Measurements from ENCODE around the gene OPCML. TPM values are rescaled to one million over a fixed set of nuclear protein-coding genes. Genes with fewer than 3 reads are reported as not detected.

The OPCML gene
- polyA plus RNA-seq, 1 donor (not counting 4 experiments of a cell fraction or from before 2014, with no cell fraction given), result 0.04 TPM

DNA sequence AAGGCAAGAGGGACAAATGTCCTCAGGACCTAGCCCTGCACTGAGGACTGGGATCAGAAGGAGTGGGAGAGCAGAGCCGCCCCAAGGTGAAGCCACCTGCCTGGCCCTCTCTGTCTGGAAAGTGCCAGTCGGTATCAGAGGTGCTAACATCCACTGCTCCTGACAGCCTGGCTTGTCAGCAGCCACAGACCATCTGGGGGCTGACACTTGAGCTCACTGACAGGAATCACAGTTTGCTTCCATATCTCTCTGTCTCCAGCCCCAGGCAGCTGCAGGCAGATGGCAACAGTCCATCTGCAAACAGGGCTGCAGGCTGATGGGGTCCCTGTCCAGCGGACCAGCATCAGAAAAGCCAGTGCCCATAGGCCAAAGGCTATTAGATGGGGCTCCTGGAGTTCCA lies 5.5 kb downstream of the OPCML start:
- no peak overlapping the region for H3K27ac ChIP-seq (ENCODE audit: control insufficient read depth, insufficient read depth, low read length)
- no peak overlapping the region for H3K4me3 ChIP-seq (ENCODE audit: control insufficient read depth in 2 of 3, extremely low read depth in 1 of 3, insufficient read depth in 2 of 3, low read depth in 1 of 3, low read length in 3 of 3)
- no peaks in the 10 kb centered on the region for H3K79me2 ChIP-seq (ENCODE audit: control insufficient read depth, insufficient read depth, low read length)
- FAIRE-seq (no peak), DNase-seq (ENCODE audit: low read depth, low spot score) (no peak)
- H2AFZ ChIP-seq (ENCODE audit: control insufficient read depth, low read length), result no peak overlapping the region
- H3K4me2 ChIP-seq (ENCODE audit: control insufficient read depth, extremely low read depth, insufficient read depth, low read depth, low read length), result no peak overlapping the region
- H3K4me1 ChIP-seq (ENCODE audit: control insufficient read depth, extremely low read depth, insufficient read depth, low read length), result no peaks in the 10 kb centered on the region
- no peaks in the 10 kb centered on the region for H3K36me3 ChIP-seq (ENCODE audit: control insufficient read depth in 2 of 2, extremely low read depth in 1 of 2, insufficient read depth in 2 of 2, low read length in 2 of 2)
- H3K9me1 ChIP-seq (ENCODE audit: control insufficient read depth, extremely low read depth, insufficient read depth, low read length), result no peaks in the 10 kb centered on the region
- H4K20me1 ChIP-seq (ENCODE audit: control insufficient read depth, extremely low read depth, insufficient read depth, low read length), result no peaks in the 10 kb centered on the region
- no peak overlapping the region for H3K9ac ChIP-seq (ENCODE audit: control insufficient read depth, extremely low read depth, insufficient read depth, low read length)
- dilution Hi-C loops (cut with MboI; ENCODE audit: extremely low pct_ligation_motif_present, low sequenced_read_pairs), result no loop called here
- no peaks in the 10 kb centered on the region for H3K9me3 ChIP-seq (ENCODE audit: control insufficient read depth, low read depth, low read length)
- H3K27me3 ChIP-seq (ENCODE audit: control insufficient read depth, extremely low read depth, insufficient read depth, low read length), result peaks cover 26% of the 10 kb centered on the region
- TF ChIP-seq, protein P1, sequence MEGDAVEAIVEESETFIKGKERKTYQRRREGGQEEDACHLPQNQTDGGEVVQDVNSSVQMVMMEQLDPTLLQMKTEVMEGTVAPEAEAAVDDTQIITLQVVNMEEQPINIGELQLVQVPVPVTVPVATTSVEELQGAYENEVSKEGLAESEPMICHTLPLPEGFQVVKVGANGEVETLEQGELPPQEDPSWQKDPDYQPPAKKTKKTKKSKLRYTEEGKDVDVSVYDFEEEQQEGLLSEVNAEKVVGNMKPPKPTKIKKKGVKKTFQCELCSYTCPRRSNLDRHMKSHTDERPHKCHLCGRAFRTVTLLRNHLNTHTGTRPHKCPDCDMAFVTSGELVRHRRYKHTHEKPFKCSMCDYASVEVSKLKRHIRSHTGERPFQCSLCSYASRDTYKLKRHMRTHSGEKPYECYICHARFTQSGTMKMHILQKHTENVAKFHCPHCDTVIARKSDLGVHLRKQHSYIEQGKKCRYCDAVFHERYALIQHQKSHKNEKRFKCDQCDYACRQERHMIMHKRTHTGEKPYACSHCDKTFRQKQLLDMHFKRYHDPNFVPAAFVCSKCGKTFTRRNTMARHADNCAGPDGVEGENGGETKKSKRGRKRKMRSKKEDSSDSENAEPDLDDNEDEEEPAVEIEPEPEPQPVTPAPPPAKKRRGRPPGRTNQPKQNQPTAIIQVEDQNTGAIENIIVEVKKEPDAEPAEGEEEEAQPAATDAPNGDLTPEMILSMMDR (optimal IDR thresholded peaks at IDR 0.05 in 1 of 3, IDR thresholded peaks at IDR 0.05 in 1 of 3, conservative IDR thresholded peaks at IDR 0.05 in 1 of 3; ENCODE audit: extremely low read depth in 1 of 3, insufficient read depth in 2 of 3, low read length in 3 of 3), result no peak
- no peak for TF ChIP-seq EZH2 (IDR thresholded peaks at IDR 0.05; ENCODE audit: low read length)

DNA sequence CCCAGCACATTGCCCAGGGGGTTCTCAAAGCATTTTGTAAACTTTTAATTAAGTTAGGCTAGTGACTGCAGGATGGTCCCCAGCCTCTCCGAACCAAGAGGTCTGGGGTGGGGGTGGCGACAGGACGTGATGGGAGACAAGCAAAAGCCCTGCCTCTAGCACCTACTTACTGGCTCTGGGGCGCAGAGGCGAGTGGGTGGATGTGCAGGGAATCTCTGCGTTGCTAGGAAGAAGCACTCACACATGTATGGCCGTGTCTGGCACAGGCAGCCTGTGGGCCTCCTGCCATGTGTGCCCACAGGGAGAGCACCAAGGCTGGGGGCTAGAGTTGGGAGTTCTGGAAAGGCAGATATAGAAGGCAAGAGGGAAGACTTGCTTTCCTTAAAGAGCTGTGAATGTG lies 6.3 kb downstream of the OPCML start:
- Histone ChIP-seq H3K9ac (ENCODE audit: control insufficient read depth, extremely low read depth, insufficient read depth, low read length) (no peak overlapping the region), H4K20me1 (ENCODE audit: control insufficient read depth, extremely low read depth, insufficient read depth, low read length) (no peaks in the 10 kb centered on the region), H3K4me3 (ENCODE audit: control insufficient read depth in 2 of 3, extremely low read depth in 1 of 3, insufficient read depth in 2 of 3, low read depth in 1 of 3, low read length in 3 of 3) (no peak overlapping the region), H3K9me3 (ENCODE audit: control insufficient read depth, low read depth, low read length) (no peaks in the 10 kb centered on the region), H3K27me3 (ENCODE audit: control insufficient read depth, extremely low read depth, insufficient read depth, low read length) (peaks cover 18% of the 10 kb centered on the region), H3K36me3 (ENCODE audit: control insufficient read depth in 2 of 2, extremely low read depth in 1 of 2, insufficient read depth in 2 of 2, low read length in 2 of 2) (no peaks in the 10 kb centered on the region), H3K4me2 (ENCODE audit: control insufficient read depth, extremely low read depth, insufficient read depth, low read depth, low read length) (no peak overlapping the region), H3K79me2 (ENCODE audit: control insufficient read depth, insufficient read depth, low read length) (no peaks in the 10 kb centered on the region), H2AFZ (ENCODE audit: control insufficient read depth, low read length) (no peak overlapping the region), H3K27ac (ENCODE audit: control insufficient read depth, insufficient read depth, low read length) (no peak overlapping the region), H3K4me1 (ENCODE audit: control insufficient read depth, extremely low read depth, insufficient read depth, low read length) (no peaks in the 10 kb centered on the region), H3K9me1 (ENCODE audit: control insufficient read depth, extremely low read depth, insufficient read depth, low read length) (no peaks in the 10 kb centered on the region)
- DNase-seq (ENCODE audit: low read depth, low spot score) (no peak), FAIRE-seq (no peak)
- TF ChIP-seq, protein P1 (optimal IDR thresholded peaks at IDR 0.05 in 1 of 3, IDR thresholded peaks at IDR 0.05 in 1 of 3, conservative IDR thresholded peaks at IDR 0.05 in 1 of 3; ENCODE audit: extremely low read depth in 1 of 3, insufficient read depth in 2 of 3, low read length in 3 of 3), result no peak
- no peak for TF ChIP-seq EZH2 (IDR thresholded peaks at IDR 0.05; ENCODE audit: low read length)
- dilution Hi-C loops (cut with MboI; ENCODE audit: extremely low pct_ligation_motif_present, low sequenced_read_pairs), result no loop called here

Measured in keratinocyte (primary cell).